Renal cortex interstitium (tissue), 11 donors: ENCODE measurements around the gene GOLGA2. TPM values are rescaled to one million over a fixed set of nuclear protein-coding genes. Genes with fewer than 3 reads are reported as not detected.

Source experiments
- DNase-seq, 11 donors: peaks; one replicate each; pipeline ENCODE4 v3.0.0-alpha.2; 2013; ENCODE audit warnings: low read depth in 9 of 11, low spot score in 4 of 11; ENCODE audit errors: extremely low read depth in 1 of 11
- polyA plus RNA-seq, 3 donors: library from polyadenylated mRNA; unstranded; fragments of 120-200 nt; gene quantifications; one replicate each; pipeline ENCODE4 v1.2.1, GENCODE V29; 2013; ENCODE audit not compliant: insufficient read length in 3 of 3

GOLGA2 gene
- polyA plus RNA-seq, 3 donors, result 72.9 to 115 (median 81.4) TPM

- no peak for DNase-seq
Measured at GRCh38 chr9:128206916-128207910, 68.6 kb downstream of the GOLGA2 start.

GRCh38 chr9:128206484-128206883 lies 69.3 kb downstream of the GOLGA2 start:
- DNase-seq, result no peak

Other genes with a start within 250 kb of the GOLGA2 start
- gene NAIF1, start 208.7 kb downstream of the GOLGA2 start, polyA plus RNA-seq, result 10 to 100 TPM in 2 of 3 donors, 1 to 10 TPM in 1; 8.7 to 11.4 (median 10.3) TPM
- gene SLC25A25, start 207.8 kb downstream of the GOLGA2 start, polyA plus RNA-seq, result 10 to 100 TPM; 13.0 to 14.9 (median 13.2) TPM
- 10 to 100 TPM; 37.8 to 61.4 (median 55.5) TPM for gene PTGES2, start 148.3 kb downstream of the GOLGA2 start, polyA plus RNA-seq
- 1 to 10 TPM; 1.2 to 1.3 (median 1.2) TPM for gene LCN2, start 126.6 kb downstream of the GOLGA2 start, polyA plus RNA-seq
- gene BBLN, start 115.7 kb downstream of the GOLGA2 start, polyA plus RNA-seq, result 10 to 100 TPM; 30.0 to 51.0 (median 48.6) TPM
- 100 to 1,000 TPM; 115 to 139 (median 124) TPM for gene CIZ1, start 84.4 kb downstream of the GOLGA2 start, polyA plus RNA-seq
- 100 to 1,000 TPM; 106 to 279 (median 123) TPM for gene DNM1, start 72.6 kb downstream of the GOLGA2 start, polyA plus RNA-seq
- gene SWI5, start 269 bp upstream of the GOLGA2 start, polyA plus RNA-seq, result 10 to 100 TPM; 29.3 to 34.2 (median 30.3) TPM
- gene TRUB2, start 46.4 kb upstream of the GOLGA2 start, polyA plus RNA-seq, result 10 to 100 TPM; 40.0 to 42.5 (median 42.0) TPM
- gene COQ4, start 46.8 kb upstream of the GOLGA2 start, polyA plus RNA-seq, result 10 to 100 TPM; 57.3 to 96.9 (median 68.8) TPM
- gene SLC27A4, start 64.5 kb upstream of the GOLGA2 start, polyA plus RNA-seq, result 10 to 100 TPM; 15.3 to 22.7 (median 21.7) TPM
- gene URM1, start 95.4 kb upstream of the GOLGA2 start, polyA plus RNA-seq, result 10 to 100 TPM; 54.6 to 62.9 (median 55.4) TPM
- 10 to 100 TPM; 30.6 to 48.0 (median 45.5) TPM for gene CERCAM, start 144.8 kb upstream of the GOLGA2 start, polyA plus RNA-seq
- gene ODF2, start 180.0 kb upstream of the GOLGA2 start, polyA plus RNA-seq, result 10 to 100 TPM; 46.9 to 51.8 (median 49.9) TPM
- 10 to 100 TPM; 28.5 to 33.8 (median 28.9) TPM for gene GLE1, start 228.7 kb upstream of the GOLGA2 start, polyA plus RNA-seq